Right renal cortex interstitium (tissue), 3 donors: ENCODE data around the gene GOLGA6A. TPM values are rescaled to one million over a fixed set of nuclear protein-coding genes. Genes with fewer than 3 reads are reported as not detected.
"Not testable (repeated sequence)": the region's sequence is repeated elsewhere in the genome, so short reads cannot be mapped to it uniquely, and the experiment has no call there.

Experiments used
- DNase-seq, 3 donors: peaks; one replicate each; pipeline ENCODE4 v3.0.0-alpha.2; 2013; ENCODE audit warnings: low read depth in 3 of 3, low spot score in 2 of 3
- polyA plus RNA-seq, 3 donors: library from polyadenylated mRNA; unstranded; fragments of 120-200 nt; gene quantifications; one replicate each; pipeline ENCODE4 v1.2.1, GENCODE V29; 2013; ENCODE audit not compliant: insufficient read length in 3 of 3

The GOLGA6A gene
- under 1 TPM; 0.04 to 0.36 (median 0.26) TPM for polyA plus RNA-seq

GRCh38 chr15:74082450-74082849 lies at the start of gene GOLGA6A:
GOLGA6A (minus strand) TSS chr15:74082550; CDS start chr15:74082509, 41 bp downstream.
- DNase-seq = not testable (repeated sequence)

GRCh38 chr15:74131628-74132413 lies 49.5 kb upstream of the GOLGA6A start:
- no peak for DNase-seq

DNA sequence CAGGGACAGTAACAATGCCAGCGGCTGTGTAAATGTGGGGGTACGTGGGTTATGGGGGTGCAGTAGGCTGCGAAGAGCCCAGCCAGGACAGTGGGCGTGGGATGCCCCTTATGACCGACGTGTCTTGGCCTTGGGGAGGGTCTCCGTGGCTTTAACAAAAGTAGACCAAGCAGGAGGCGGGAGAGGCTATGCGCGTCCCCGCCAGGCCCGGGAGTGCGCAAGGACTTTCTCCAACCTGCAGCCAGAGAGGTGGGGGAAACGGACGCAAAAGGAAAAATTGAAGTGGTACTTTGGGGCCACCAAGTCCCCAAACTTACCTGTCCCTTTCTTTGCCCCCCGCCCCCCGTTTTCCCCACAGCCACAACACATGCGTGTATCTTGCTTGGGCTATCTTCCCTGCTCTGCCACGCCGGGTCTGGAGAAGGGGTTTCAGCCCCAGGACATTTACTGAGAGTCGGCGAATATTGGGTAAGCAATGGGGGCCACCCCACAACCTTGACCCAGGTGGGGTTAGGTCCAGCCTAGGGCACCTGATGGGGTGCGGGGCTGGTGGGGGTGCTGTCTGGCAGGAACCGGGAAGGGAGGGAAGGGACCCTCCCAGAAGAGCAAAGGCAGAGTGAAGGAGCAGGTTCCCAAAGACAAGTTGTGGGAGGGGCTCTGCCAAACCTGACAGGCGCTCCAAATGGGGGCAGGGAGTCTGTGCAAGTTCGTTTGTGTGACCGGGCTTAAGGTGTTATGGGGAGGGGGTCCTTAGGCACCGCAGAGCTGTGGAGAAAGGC lies 48.7 kb upstream of the GOLGA6A start:
- DNase-seq = no peak

- DNase-seq = no peak
Measured at GRCh38 chr15:74130155-74130848, 48.0 kb upstream of the GOLGA6A start, which contains the start of gene ISLR2. ISLR2 (plus strand) TSS chr15:74130586; CDS start chr15:74132755, 2,169 bp downstream.

GRCh38 chr15:74129586-74130154 lies 47.3 kb upstream of the GOLGA6A start:
- DNase-seq = no peak

GRCh38 chr15:74128785-74129585 lies 46.6 kb upstream of the GOLGA6A start:
- no peak for DNase-seq

DNA sequence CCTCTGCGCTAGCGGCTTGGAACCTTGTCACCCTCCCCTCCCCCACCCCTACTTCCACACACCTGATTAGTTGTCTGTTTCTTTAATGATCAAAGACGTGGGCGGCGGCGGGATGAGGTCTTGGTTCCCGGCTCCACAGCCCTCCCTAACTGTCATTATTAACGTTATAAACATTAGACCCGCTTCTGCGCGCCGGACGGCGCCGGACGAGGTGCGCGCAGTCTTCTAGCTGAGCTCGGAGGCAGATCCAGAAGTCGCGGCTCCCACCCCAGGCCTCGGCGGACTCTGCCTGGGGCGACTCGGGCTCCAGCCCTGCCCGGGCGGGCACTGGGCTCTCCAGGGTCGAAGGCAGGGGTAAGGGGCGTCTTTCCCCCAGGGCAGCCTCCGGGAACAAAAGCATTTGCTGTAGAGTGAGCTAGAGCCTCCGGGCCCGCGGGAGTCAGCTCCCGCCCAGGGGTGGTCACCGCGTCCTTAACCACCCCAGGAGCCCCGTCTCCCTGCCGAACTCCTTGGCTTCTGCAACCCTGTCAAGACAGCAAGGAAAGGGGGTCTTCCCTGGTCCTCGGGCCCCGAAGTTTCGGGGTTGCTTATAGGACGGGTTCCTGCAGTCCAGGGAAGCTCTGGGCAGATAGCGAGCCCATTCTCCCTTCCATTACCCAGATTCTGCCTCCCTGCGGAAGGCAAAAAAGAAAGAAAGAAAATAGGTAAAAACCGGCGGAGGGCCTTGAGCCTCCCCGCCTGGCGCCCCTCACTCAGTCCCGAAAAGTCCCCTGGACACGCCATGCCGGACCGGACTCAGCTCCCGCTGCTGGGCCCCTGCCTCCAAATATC lies 45.8 kb upstream of the GOLGA6A start:
- no peak for DNase-seq

DNA sequence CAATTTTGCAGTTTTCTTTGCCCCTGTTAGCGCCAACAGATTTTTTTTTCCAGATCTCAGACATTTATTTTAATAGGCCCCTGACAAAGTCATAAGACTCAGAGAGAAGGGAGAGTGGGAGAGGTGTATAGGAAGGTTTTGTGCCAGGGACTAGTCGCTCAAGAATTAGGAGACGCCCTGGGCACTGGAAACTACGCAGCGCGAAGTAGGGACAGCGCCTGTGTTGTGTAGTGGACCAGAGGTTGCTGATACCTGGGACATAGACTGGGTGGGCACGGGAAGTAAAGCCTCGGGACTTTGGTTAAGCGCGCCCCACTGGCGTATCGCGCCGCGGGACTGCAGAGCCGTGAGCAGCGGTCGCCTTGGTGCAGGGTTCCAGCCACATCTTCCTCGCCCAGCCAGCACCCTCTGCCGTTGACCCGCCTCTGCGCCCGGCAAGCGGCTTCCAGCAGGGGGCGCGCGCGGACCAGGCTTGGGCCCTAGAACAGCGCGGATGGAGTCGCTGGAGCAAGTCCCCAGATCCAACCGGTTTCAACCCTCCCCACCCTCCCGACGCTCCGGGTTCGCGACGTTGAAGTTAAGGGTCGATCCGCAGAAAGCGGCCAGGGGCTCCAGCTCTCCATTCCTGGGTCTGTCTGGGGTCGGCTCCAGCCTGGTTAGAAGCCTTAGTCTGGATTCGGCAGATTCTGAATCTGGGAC lies 45.1 kb upstream of the GOLGA6A start:
- DNase-seq = peak in 1 of 3 donors; percentile 77

- no peak for DNase-seq
Measured at GRCh38 chr15:74124759-74125158, 42.4 kb upstream of the GOLGA6A start.

- no peak for DNase-seq
Measured at GRCh38 chr15:74124196-74124595, 41.8 kb upstream of the GOLGA6A start.

- no peak for DNase-seq
Measured at GRCh38 chr15:74123658-74124057, 41.3 kb upstream of the GOLGA6A start.

DNA sequence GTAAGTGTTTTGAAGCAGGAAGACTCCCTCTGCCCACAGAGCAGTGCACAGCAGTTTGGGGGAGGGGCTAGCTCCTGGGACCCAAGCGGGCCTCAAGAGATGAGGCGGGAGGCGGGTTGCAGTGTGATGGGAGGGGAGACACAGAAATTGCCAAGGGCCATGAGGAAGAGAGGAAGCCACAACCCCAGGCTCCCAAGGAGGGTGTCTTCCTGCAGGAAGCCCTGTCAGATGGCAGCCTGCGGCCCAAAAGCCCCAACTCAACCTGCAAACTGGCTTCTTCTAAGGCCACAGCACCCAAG lies 40.7 kb upstream of the GOLGA6A start:
- DNase-seq = no peak

DNA sequence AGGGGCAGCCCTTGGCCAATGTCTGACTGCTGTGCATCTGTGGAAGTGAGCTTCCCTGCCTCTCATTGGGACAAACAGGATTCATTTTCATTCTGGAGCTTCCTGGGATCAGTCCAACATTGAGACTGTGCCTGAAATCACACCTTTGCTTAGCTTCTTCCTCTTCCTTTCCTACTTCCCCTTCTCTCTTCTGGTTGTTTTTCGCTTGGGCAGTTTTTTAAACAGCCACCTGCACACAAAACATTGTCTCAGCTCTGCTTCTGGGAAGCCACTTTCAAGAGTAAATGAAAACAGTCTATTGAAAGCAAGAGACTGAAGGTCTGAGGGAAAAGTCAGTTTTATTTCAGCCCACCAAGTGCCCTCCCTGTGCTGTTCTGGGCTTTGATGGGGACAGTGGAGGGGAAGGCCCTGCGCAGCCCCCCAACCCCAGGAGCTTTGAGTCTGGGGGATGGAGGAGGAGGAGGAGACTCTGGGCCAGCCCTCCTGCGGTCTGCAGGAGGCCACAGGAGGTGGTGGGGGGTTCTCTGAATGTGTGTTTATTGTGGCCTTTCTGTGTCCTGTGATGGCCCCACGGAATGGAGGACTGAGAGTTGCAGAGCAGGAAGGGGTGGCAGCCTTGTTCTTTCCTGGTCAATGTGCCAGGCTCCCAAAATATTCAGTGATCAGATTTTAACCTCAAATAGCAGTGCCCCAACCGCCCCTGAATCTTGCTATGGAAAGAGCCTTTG lies 40.2 kb upstream of the GOLGA6A start:
- DNase-seq = no peak

DNA sequence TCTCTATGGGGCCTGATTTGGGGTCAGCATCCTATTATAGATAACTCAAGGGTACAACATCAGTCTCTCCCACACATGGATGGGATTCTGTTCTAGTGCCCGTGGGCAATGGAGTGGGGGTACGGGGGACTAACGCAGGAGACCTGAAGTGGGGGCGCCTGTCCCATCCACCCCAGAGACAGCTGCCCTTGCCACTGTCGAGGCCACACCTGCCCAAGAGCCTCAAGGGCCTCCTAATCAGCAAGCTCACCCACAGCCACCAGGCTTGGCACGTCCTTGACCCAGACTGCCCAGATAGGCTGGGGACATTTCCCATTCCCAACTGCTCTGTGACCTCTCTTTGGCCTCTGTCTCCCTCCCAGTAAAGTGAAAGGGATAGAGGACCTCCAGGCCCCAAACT lies 39.5 kb upstream of the GOLGA6A start:
- no peak for DNase-seq

GRCh38 chr15:74121039-74121438 lies 38.7 kb upstream of the GOLGA6A start:
- no peak for DNase-seq

- DNase-seq = no peak
Measured at GRCh38 chr15:74120426-74120825, 38.1 kb upstream of the GOLGA6A start.

DNA sequence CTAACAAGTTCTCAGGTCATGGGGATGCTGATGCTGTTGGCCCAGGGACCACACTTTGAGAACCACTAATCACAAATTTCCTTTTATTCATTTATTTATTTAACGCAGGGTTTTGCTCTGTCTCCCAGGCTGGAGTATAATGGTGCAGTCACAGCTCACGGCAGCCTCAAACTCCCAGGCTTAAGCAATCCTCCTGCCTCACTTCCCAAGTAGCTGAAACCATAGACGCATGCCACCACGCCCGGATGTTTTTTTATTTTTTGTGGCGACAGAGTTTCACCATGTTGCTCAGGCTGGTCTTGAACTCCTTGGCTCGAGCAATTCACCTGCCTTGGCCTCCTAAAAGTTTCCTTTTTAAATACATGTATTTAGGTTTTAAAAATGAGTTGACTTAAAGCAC lies 27.4 kb upstream of the GOLGA6A start:
- DNase-seq = no peak

DNA sequence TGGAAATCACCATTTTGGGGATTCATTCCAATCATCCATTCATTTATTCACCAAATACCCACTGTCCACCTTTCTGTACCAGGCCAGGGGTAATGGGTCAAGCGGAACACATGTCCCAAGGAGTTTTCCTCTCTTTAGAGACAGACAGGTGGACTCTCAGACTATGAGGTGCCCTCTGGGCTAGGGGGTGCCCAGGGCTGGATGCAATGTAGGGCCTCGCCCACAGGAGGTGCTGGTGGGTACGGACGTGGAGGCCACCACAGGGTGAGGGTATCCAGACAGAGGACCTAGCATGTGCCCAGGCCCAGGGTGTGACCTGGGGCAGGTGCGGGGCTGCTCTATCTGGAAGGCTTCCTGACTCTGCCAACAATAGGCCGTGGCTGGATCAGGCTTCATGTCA lies 26.3 kb upstream of the GOLGA6A start:
- DNase-seq = not testable (repeated sequence)
